ENCODE measurements around the gene PPIA. TPM values are rescaled to one million over a fixed set of nuclear protein-coding genes. Genes with fewer than 3 reads are reported as not detected.

The PPIA gene
- polyA plus RNA-seq, 3 donors = 1,614 to 2,276 (median 2,037) TPM

DNA sequence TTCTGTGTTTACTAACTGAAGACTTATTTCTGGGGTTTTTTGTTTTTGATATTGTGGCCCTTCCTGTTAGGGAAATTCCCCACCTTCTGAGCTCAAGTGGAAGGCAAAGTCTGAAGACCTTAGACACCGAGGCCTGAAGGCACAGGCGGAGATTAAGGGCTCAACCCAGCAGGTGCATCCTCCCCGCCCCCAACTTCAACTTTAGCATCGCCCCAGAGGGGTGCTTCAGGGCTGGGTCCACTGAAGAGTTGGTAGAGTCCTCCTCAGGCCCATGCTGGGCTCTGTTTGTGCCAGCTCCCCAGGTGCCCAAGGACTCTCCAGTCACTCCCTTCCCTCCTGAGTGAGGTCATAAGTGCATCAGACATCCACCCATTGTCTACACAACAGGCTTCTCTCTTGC lies 9.4 kb upstream of the PPIA start:
- Histone ChIP-seq H3K27ac (ENCODE audit: low read depth in 1 of 2, low read length in 2 of 2) (no peak overlapping the region), H3K4me2 (replicated peaks; ENCODE audit: extremely low read depth, low read length, poor library complexity, severe bottlenecking) (no peak overlapping the region), H3K79me2 (ENCODE audit: insufficient read depth, low read length) (no peaks in the 10 kb centered on the region), H3K27me3 (ENCODE audit: control insufficient read depth in 2 of 2, insufficient read depth in 2 of 2, low read length in 2 of 2) (no peaks in the 10 kb centered on the region), H4K20me1 (ENCODE audit: insufficient read depth, low read length) (no peaks in the 10 kb centered on the region), H3K9me3 (replicated peaks in 1 of 2; ENCODE audit: control insufficient read depth in 1 of 2, insufficient read depth in 1 of 2, low read length in 2 of 2) (peaks cover 0 to 10% of the 10 kb centered on the region in 2 donors), H3K4me1 (ENCODE audit: control insufficient read depth in 1 of 2, insufficient read depth in 2 of 2, low read length in 2 of 2) (no peaks in the 10 kb centered on the region), H2AFZ (ENCODE audit: insufficient read depth, low read depth, low read length, poor library complexity, severe bottlenecking) (no peak overlapping the region), H3K9ac (ENCODE audit: insufficient read depth, low read length, poor library complexity, severe bottlenecking) (no peak overlapping the region), H3K36me3 (replicated peaks in 1 of 2; ENCODE audit: control insufficient read depth in 1 of 2, insufficient read depth in 2 of 2, low read length in 2 of 2) (no peaks in the 10 kb centered on the region), H3K4me3 (replicated peaks in 1 of 3; ENCODE audit: low read depth in 2 of 3, low read length in 3 of 3) (no peak overlapping the region)
- Mint-ChIP-seq H3K27me3 (ENCODE audit: low read depth in 3 of 3) (peaks cover 0 to 1% (median 0%) of the 10 kb centered on the region in 3 donors), H3K4me3 (no peak overlapping the region), H3K27ac (no peak overlapping the region), H3K4me1 (no peaks in the 10 kb centered on the region), H3K36me3 (no peaks in the 10 kb centered on the region), H3K9me3 (peaks cover 4 to 11% (median 7%) of the 10 kb centered on the region in 7 donors)
- WGBS (ENCODE audit: insufficient coverage) = 84% methylated on average over 4 of the region's 4 CpGs
- DNase-seq = no peak
- TF ChIP-seq, protein P1, sequence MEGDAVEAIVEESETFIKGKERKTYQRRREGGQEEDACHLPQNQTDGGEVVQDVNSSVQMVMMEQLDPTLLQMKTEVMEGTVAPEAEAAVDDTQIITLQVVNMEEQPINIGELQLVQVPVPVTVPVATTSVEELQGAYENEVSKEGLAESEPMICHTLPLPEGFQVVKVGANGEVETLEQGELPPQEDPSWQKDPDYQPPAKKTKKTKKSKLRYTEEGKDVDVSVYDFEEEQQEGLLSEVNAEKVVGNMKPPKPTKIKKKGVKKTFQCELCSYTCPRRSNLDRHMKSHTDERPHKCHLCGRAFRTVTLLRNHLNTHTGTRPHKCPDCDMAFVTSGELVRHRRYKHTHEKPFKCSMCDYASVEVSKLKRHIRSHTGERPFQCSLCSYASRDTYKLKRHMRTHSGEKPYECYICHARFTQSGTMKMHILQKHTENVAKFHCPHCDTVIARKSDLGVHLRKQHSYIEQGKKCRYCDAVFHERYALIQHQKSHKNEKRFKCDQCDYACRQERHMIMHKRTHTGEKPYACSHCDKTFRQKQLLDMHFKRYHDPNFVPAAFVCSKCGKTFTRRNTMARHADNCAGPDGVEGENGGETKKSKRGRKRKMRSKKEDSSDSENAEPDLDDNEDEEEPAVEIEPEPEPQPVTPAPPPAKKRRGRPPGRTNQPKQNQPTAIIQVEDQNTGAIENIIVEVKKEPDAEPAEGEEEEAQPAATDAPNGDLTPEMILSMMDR (IDR thresholded peaks at IDR 0.05) = no peak
- intact Hi-C loops (cut with micrococcal nuclease) = no loop called here

DNA sequence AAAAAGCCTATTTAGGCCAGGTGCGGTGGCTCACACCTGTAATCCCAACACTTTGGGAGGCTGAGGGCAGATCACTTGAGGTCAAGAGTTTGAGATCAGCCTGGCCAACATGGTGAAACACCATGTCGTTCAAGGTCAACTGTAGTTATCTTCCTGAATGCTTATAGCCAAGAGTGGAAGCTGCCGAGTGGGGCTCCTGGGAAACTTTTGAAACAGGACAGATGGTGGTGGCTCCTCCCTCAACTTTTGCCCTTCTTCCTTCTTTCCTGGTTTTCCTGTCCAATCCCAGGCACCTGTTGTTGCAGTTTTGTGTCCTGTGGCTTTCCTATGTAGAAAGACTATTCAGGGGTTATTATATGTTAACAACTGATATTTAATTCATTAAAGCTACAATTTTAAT lies 8.7 kb upstream of the PPIA start:
- intact Hi-C loops (cut with micrococcal nuclease) = no loop called here

More for the DNA sequence above, 8.7 kb upstream of the PPIA start:
- H3K4me3 ChIP-seq (replicated peaks in 1 of 3; ENCODE audit: low read depth in 2 of 3, low read length in 3 of 3) = no peak overlapping the region
- H2AFZ ChIP-seq (ENCODE audit: insufficient read depth, low read depth, low read length, poor library complexity, severe bottlenecking) = no peak overlapping the region
- Mint-ChIP-seq H3K9me3 (peaks cover 4 to 11% (median 7%) of the 10 kb centered on the region in 7 donors), H3K4me1 (no peaks in the 10 kb centered on the region), H3K36me3 (no peaks in the 10 kb centered on the region), H3K4me3 (no peak overlapping the region), H3K27ac (no peak overlapping the region), H3K27me3 (ENCODE audit: low read depth in 3 of 3) (peaks cover 0 to 1% (median 0%) of the 10 kb centered on the region in 3 donors)
- no peak overlapping the region for H3K27ac ChIP-seq (ENCODE audit: low read depth in 1 of 2, low read length in 2 of 2)
- peaks cover 0 to 10% of the 10 kb centered on the region in 2 donors for H3K9me3 ChIP-seq (replicated peaks in 1 of 2; ENCODE audit: control insufficient read depth in 1 of 2, insufficient read depth in 1 of 2, low read length in 2 of 2)
- no peaks in the 10 kb centered on the region for H4K20me1 ChIP-seq (ENCODE audit: insufficient read depth, low read length)
- no peaks in the 10 kb centered on the region for H3K4me1 ChIP-seq (ENCODE audit: control insufficient read depth in 1 of 2, insufficient read depth in 2 of 2, low read length in 2 of 2)
- H3K9ac ChIP-seq (ENCODE audit: insufficient read depth, low read length, poor library complexity, severe bottlenecking) = no peak overlapping the region
- H3K27me3 ChIP-seq (ENCODE audit: control insufficient read depth in 2 of 2, insufficient read depth in 2 of 2, low read length in 2 of 2) = no peaks in the 10 kb centered on the region
- H3K36me3 ChIP-seq (replicated peaks in 1 of 2; ENCODE audit: control insufficient read depth in 1 of 2, insufficient read depth in 2 of 2, low read length in 2 of 2) = no peaks in the 10 kb centered on the region
- TF ChIP-seq, protein P1 (IDR thresholded peaks at IDR 0.05) = no peak
- WGBS (ENCODE audit: insufficient coverage) = 100% methylated on average over 2 of the region's 3 CpGs
- DNase-seq = no peak
- H3K4me2 ChIP-seq (replicated peaks; ENCODE audit: extremely low read depth, low read length, poor library complexity, severe bottlenecking) = no peak overlapping the region
- H3K79me2 ChIP-seq (ENCODE audit: insufficient read depth, low read length) = no peaks in the 10 kb centered on the region
